Endothelial cell (in vitro differentiated cells): Measurements from ENCODE around the gene MRPL47. TPM values are rescaled to one million over a fixed set of nuclear protein-coding genes. Genes with fewer than 3 reads are reported as not detected.

Experiments used
- DNase-seq: peaks from one replicate; pipeline ENCODE4 v3.0.0; 2021; ENCODE audit warnings: low spot score
- H3K27ac Mint-ChIP-seq: one replicate; pipeline ENCODE4 v1.8.0; 2021; ENCODE audit warnings: mixed read lengths, inconsistent platforms; ENCODE audit not compliant: unreplicated experiment
- H3K27me3 Mint-ChIP-seq: one replicate; pipeline ENCODE4 v1.8.0; 2021; ENCODE audit warnings: mild to moderate bottlenecking, moderate library complexity, mixed read lengths, inconsistent platforms; ENCODE audit not compliant: unreplicated experiment
- H3K36me3 Mint-ChIP-seq: one replicate; pipeline ENCODE4 v1.8.0; 2021; ENCODE audit warnings: mild to moderate bottlenecking, low read depth, mixed read lengths, inconsistent platforms; ENCODE audit not compliant: unreplicated experiment
- H3K4me1 Mint-ChIP-seq: one replicate; pipeline ENCODE4 v1.8.0; 2021; ENCODE audit warnings: mild to moderate bottlenecking, mixed read lengths, inconsistent platforms; ENCODE audit not compliant: unreplicated experiment
- H3K4me3 Mint-ChIP-seq: one replicate; pipeline ENCODE4 v1.8.0; 2021; ENCODE audit warnings: mild to moderate bottlenecking, mixed read lengths, inconsistent platforms; ENCODE audit not compliant: unreplicated experiment
- H3K9me3 Mint-ChIP-seq: one replicate; pipeline ENCODE4 v1.8.0; 2021; ENCODE audit warnings: mixed read lengths, inconsistent platforms; ENCODE audit not compliant: unreplicated experiment
- total RNA-seq: library from RNA; stranded (reverse); fragmentation: NEBNext Ultra II Directional; extraction: Animal tissue kit (Norgen Biotek cat#: 25700); gene quantifications from one replicate; pipeline ENCODE4 v1.2.1, GENCODE V29; 2021; ENCODE audit not compliant: unreplicated experiment
- TF ChIP-seq, protein P1 (sequence below): fragments of 200-600 bp; sonication (generic); IDR thresholded peaks from one replicate; pipeline ENCODE4 v1.5.0; 2021; ENCODE audit warnings: antibody characterized with exemption; ENCODE audit not compliant: unreplicated experiment

MRPL47 gene
- total RNA-seq, 1 donor from 2014 or later = 39.0 TPM

DNA sequence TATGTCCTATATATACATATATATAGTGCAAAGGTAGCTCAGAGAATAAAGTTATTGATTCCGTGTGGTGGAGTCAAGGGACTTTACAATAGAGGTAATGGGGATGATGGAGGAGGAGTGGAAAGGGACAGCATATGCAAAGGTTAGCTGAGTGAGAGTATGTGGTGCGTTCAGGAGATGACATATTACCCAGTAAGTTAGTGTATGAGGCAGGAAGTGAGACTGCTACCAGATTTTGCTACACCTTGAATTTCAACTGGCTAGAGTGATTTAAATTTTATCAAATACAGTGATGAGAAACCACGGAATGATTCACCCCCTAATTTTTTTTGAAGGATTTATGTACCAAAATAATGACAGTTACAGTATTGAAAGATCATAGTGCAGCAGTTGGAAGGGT lies 38.9 kb downstream of the MRPL47 start:
- H3K9me3 Mint-ChIP-seq = no peaks in the 10 kb centered on the region
- no peak overlapping the region for H3K4me3 Mint-ChIP-seq
- no peak overlapping the region for H3K27ac Mint-ChIP-seq
- peaks cover 9% of the 10 kb centered on the region for H3K4me1 Mint-ChIP-seq
- DNase-seq = no peak
- peaks cover 7% of the 10 kb centered on the region for H3K27me3 Mint-ChIP-seq
- TF ChIP-seq, protein P1, sequence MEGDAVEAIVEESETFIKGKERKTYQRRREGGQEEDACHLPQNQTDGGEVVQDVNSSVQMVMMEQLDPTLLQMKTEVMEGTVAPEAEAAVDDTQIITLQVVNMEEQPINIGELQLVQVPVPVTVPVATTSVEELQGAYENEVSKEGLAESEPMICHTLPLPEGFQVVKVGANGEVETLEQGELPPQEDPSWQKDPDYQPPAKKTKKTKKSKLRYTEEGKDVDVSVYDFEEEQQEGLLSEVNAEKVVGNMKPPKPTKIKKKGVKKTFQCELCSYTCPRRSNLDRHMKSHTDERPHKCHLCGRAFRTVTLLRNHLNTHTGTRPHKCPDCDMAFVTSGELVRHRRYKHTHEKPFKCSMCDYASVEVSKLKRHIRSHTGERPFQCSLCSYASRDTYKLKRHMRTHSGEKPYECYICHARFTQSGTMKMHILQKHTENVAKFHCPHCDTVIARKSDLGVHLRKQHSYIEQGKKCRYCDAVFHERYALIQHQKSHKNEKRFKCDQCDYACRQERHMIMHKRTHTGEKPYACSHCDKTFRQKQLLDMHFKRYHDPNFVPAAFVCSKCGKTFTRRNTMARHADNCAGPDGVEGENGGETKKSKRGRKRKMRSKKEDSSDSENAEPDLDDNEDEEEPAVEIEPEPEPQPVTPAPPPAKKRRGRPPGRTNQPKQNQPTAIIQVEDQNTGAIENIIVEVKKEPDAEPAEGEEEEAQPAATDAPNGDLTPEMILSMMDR = no peak
- H3K36me3 Mint-ChIP-seq = peaks cover 8% of the 10 kb centered on the region

DNA sequence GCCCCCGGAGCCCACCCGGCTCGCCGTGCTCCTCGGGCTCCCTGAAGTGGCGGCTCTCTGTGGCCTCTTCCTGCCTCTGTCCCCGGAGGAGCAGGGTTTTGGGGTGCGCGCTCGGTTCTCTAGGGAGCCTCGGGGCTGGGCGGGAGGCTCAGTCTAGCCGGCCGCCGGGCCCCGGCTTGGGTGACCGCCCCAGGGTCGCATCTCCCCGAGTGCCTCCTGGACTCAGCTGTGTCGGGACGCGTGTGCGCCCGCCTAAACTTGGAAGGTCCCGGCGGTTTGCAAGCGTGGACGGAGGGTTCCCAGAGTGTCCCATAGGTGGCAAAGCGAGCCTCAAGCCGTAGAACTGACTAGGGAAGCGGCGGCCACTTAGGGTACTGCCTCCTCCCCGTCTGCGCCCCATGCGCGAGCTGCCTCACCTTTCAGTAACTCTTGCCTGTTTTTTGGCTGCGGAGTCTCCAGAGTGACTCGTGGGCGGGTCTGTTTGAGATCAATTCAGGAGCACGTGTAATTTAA lies 41.1 kb downstream of the MRPL47 start:
- Mint-ChIP-seq H3K36me3 (peaks cover 6% of the 10 kb centered on the region), H3K4me3 (peak overlapping the region; percentile 98), H3K4me1 (peaks cover 9% of the 10 kb centered on the region), H3K27ac (peak overlapping the region; percentile 82), H3K9me3 (no peaks in the 10 kb centered on the region), H3K27me3 (peaks cover 7% of the 10 kb centered on the region)
- TF ChIP-seq, protein P1 = no peak
- peak; percentile 73 for DNase-seq

DNA sequence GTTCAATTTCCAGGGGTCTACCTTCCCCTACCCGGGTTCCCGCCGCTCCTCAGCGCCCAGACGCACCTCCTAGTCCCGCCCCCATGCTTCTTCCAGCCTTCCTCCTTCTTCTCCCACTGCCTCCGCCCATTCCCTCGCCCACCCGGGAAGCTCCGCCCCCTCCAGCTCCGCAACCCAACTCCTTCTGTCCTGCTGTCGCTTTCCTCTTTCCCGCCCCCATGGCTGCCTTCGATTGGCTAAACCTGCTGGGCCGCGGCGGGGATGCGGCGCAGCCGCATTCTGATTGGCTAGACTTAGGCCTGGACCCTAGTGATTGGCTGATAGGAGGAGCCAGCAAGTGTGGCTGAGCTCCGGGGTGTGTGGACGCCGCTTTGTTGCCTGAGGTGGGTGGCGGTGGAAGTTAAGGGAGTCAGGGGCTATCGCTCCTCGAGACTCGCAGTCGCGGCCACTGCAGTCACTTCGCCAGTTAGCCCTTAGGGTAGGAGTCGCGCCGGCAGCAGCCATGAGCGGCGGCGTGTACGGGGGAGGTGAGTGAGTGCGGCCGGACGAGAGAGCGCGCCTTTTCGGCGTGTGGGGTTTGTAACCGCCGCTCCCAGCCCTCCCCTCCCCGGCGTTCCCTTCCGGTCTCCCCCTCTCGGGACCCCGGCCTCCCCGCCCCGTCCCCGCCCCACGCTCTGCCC lies 41.7 kb downstream of the MRPL47 start, which contains the start of gene ACTL6A:
Gene ACTL6A (plus strand): TSS at position 336 of the 680 bp plus-strand sequence. CDS start 167 bp downstream, at position 503.
- Mint-ChIP-seq H3K27me3 (peaks cover 7% of the 10 kb centered on the region), H3K27ac (peak within 1 kb of the TSS; percentile 91), H3K4me3 (peak within 1 kb of the TSS; percentile 98)

DNA sequence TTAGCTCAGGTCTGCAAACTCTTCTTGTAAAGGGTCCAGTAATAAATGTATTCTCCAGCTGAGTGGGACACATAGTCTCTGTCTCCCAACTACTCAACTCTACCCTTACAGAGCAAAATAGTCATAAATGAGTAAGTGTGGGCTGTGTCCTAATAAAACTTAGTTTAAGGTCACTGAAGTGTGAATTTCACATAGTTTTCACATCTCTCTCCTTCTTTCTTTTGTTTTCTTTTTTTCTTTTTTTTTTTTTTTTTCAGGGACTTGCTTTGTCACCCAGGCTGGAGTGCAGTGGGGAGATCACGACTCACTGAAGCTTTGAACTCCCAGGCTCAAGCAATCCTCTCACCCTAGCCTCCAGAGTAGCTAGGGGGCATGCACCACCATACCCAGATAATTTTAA lies 43.6 kb downstream of the MRPL47 start:
- Mint-ChIP-seq H3K4me1 (peaks cover 9% of the 10 kb centered on the region), H3K27ac (no peak overlapping the region), H3K4me3 (no peak overlapping the region), H3K36me3 (peaks cover 6% of the 10 kb centered on the region), H3K27me3 (peaks cover 7% of the 10 kb centered on the region), H3K9me3 (no peaks in the 10 kb centered on the region)
- TF ChIP-seq, protein P1 = no peak
- no peak for DNase-seq

More for the DNA sequence above, 41.7 kb downstream of the MRPL47 start, which contains the start of gene ACTL6A:
- H3K4me1 Mint-ChIP-seq = peaks cover 9% of the 10 kb centered on the region
- H3K36me3 Mint-ChIP-seq = peaks cover 6% of the 10 kb centered on the region
- TF ChIP-seq, protein P1 = no peak
- H3K9me3 Mint-ChIP-seq = no peaks in the 10 kb centered on the region
- peak; percentile 99 for DNase-seq

DNA sequence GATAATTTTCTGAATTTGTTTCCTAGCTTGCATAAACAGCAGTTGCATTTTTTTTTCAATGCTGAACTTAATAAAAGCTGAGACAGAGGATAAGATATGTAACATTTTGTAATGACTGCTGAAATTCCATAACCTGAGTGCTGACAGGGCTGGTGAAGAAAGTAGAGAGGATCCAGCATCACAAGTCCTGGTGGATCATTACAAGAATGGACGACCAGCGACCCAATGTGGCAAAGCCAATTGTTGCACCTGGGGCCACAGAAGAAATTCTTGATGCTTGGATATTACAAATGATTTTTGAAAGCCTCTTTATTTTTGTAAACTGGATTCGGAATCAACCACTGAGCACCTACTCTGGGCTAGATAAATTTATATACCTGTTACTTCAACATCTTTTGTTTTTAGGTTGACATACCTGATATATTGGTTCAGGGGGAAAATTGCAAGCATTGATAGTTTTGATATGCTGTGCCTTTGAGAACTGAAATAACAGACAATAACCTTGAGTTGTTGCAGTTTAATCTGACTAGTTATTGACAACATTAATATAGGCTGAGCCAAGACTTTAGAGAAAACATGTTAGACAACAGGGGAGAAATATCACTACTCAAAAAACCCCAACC lies 45.6 kb downstream of the MRPL47 start:
- peak; percentile 69 for DNase-seq
- no peaks in the 10 kb centered on the region for H3K9me3 Mint-ChIP-seq
- TF ChIP-seq, protein P1 = peak; percentile 58
- H3K36me3 Mint-ChIP-seq = peaks cover 4% of the 10 kb centered on the region
- no peak overlapping the region for H3K4me3 Mint-ChIP-seq
- H3K27me3 Mint-ChIP-seq = peaks cover 7% of the 10 kb centered on the region
- peaks cover 6% of the 10 kb centered on the region for H3K4me1 Mint-ChIP-seq
- no peak overlapping the region for H3K27ac Mint-ChIP-seq
